NT2/D1 (cell line): ENCODE data around the gene IGFL4.

Experiments
- DNase-seq: peaks from one replicate; pipeline ENCODE4 v3.0.0-alpha.2; 2011; ENCODE audit warnings: low read depth, low spot score
- H3K27me3 ChIP-seq: 2 replicates; pipeline ENCODE4 v1.6.0; 2011; ENCODE audit warnings: mild to moderate bottlenecking; ENCODE audit not compliant: insufficient read length, insufficient read depth
- H3K36me3 ChIP-seq: 2 replicates; pipeline ENCODE4 v1.6.1; 2011; ENCODE audit warnings: mild to moderate bottlenecking, low read length, mixed read lengths; ENCODE audit not compliant: insufficient read depth, insufficient read length
- H3K4me1 ChIP-seq: 2 replicates; pipeline ENCODE4 v1.5.1; 2011; ENCODE audit not compliant: insufficient read depth, insufficient read length
- H3K4me3 ChIP-seq: 2 replicates; pipeline ENCODE4 v1.5.1; 2011; ENCODE audit warnings: low read depth; ENCODE audit not compliant: insufficient read length
- H3K9ac ChIP-seq: 2 replicates; pipeline ENCODE4 v1.6.0; 2011; ENCODE audit warnings: low read depth; ENCODE audit not compliant: insufficient read length
- H3K9me3 ChIP-seq: 2 replicates; pipeline ENCODE4 v1.5.1; 2011; ENCODE audit warnings: mild to moderate bottlenecking, low read length; ENCODE audit not compliant: insufficient read depth
- SUZ12 ChIP-seq: IDR thresholded peaks from 2 replicates; pipeline ENCODE4 v1.6.1; 2011; ENCODE audit not compliant: insufficient read length, insufficient read depth; ENCODE audit errors: extremely low read depth
- YY1 ChIP-seq: IDR thresholded peaks from 2 replicates; pipeline ENCODE4 v1.6.1; 2011; ENCODE audit not compliant: insufficient read length, insufficient read depth
- ZNF274 ChIP-seq: IDR thresholded peaks from 2 replicates; pipeline ENCODE4 v1.6.1; 2011; ENCODE audit warnings: mild to moderate bottlenecking, low read depth, low read length

The IGFL4 gene

GRCh38 chr19:46035986-46036743 is 4.6 kb downstream of the IGFL4 start:
- no peaks in the 10 kb centered on the region for H3K27me3 ChIP-seq
- no peak for DNase-seq
- H3K36me3 ChIP-seq: no peaks in the 10 kb centered on the region
- no peak for TF ChIP-seq SUZ12
- TF ChIP-seq YY1: no peak
- TF ChIP-seq ZNF274: no peak
- H3K4me1 ChIP-seq: no peaks in the 10 kb centered on the region
- H3K4me3 ChIP-seq: no peak overlapping the region
- H3K9ac ChIP-seq: no peak overlapping the region
- peaks cover 8% of the 10 kb centered on the region; the same call in 1 of the 2 replicates for H3K9me3 ChIP-seq

- Histone ChIP-seq H3K27me3 (no peaks in the 10 kb centered on the region), H3K4me3 (no peak overlapping the region), H3K4me1 (no peaks in the 10 kb centered on the region), H3K9me3 (peaks cover 8% of the 10 kb centered on the region; the same call in 1 of the 2 replicates), H3K36me3 (no peaks in the 10 kb centered on the region), H3K9ac (no peak overlapping the region)
- DNase-seq: no peak
- TF ChIP-seq ZNF274 (no peak), SUZ12 (no peak), YY1 (no peak)
Observed at GRCh38 chr19:46035546-46035945, 5.3 kb downstream of the IGFL4 start.

- H3K4me3 ChIP-seq: no peak overlapping the region
- DNase-seq: no peak
- TF ChIP-seq YY1 (no peak), SUZ12 (no peak)
Observed at GRCh38 chr19:46033401-46033800, 7.4 kb downstream of the IGFL4 start.

GRCh38 chr19:46032597-46033025 is 8.2 kb downstream of the IGFL4 start:
- Histone ChIP-seq H3K4me1 (no peaks in the 10 kb centered on the region), H3K36me3 (no peaks in the 10 kb centered on the region), H3K27me3 (no peaks in the 10 kb centered on the region), H3K9me3 (peaks cover 8% of the 10 kb centered on the region; the same call in 1 of the 2 replicates), H3K9ac (no peak overlapping the region), H3K4me3 (no peak overlapping the region)
- DNase-seq: no peak
- TF ChIP-seq SUZ12: no peak
- TF ChIP-seq YY1: no peak
- TF ChIP-seq ZNF274: no peak

More at GRCh38 chr19:46033401-46033800, 7.4 kb downstream of the IGFL4 start:
- Histone ChIP-seq H3K4me1 (no peaks in the 10 kb centered on the region), H3K9ac (no peak overlapping the region), H3K36me3 (no peaks in the 10 kb centered on the region), H3K9me3 (peaks cover 8% of the 10 kb centered on the region; the same call in 1 of the 2 replicates), H3K27me3 (no peaks in the 10 kb centered on the region)

GRCh38 chr19:46031781-46032596 is 8.8 kb downstream of the IGFL4 start:
- Histone ChIP-seq H3K9me3 (peaks cover 8% of the 10 kb centered on the region; the same call in 1 of the 2 replicates), H3K4me3 (no peak overlapping the region), H3K9ac (no peak overlapping the region), H3K4me1 (no peaks in the 10 kb centered on the region), H3K27me3 (no peaks in the 10 kb centered on the region), H3K36me3 (no peaks in the 10 kb centered on the region)
- TF ChIP-seq YY1 (no peak), ZNF274 (no peak), SUZ12 (no peak)
- no peak for DNase-seq

DNA sequence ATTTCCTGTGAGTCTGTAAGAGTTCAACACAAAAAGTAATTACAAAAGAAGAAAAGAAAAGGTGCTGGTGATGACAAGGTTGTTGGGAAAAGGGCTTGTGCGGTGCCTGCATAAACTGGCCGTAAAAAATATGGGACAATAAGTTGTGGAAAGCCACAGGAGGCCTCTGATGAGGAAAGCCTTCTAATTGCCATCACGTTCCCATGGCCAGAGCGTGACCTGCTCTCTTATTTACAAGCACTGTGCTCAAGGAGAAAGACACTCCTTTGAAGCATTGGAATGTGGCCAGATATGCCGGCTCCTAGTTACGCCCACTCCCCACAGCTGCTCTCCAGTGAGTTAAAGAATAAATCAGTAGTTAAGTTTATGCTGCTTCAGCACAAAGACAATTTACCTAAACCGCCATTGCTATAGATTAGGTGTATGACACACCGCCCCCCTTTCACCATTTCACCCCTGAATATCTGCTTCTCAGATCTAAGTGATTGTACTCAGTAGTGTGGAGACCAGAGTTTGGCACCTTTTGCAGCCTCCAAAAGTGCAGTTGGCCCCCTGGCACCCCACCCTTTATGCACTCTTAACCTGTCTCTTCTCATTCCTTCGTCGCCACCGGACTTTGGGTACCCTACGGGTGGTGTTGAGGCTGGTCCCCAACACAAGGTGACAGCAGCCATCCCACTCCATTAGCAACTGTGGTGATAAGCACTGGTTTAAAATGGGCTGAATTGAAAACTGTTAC is 9.8 kb downstream of the IGFL4 start:
- Histone ChIP-seq H3K4me3 (no peak overlapping the region), H3K27me3 (no peaks in the 10 kb centered on the region), H3K9me3 (peaks cover 13% of the 10 kb centered on the region), H3K4me1 (no peaks in the 10 kb centered on the region), H3K36me3 (no peaks in the 10 kb centered on the region), H3K9ac (no peak overlapping the region)
- no peak for TF ChIP-seq SUZ12
- TF ChIP-seq ZNF274: no peak
- no peak for TF ChIP-seq YY1
- DNase-seq: no peak
